Tibial nerve (tissue), 4 donors: ENCODE data around the gene ECEL1. TPM values are rescaled to one million over a fixed set of nuclear protein-coding genes. Genes with fewer than 3 reads are reported as not detected.

Source experiments
- DNase-seq, 2 donors: peaks; one replicate each; pipeline ENCODE4 v3.0.0-alpha.2; 2019; ENCODE audit warnings: low spot score in 2 of 2
- H3K27ac ChIP-seq, 4 donors: fragments of 200-600 bp; sonication (generic) in 3 of 4; one replicate each; pipeline ENCODE4 v1.5.1; 2017 to 2019; ENCODE audit warnings: mild to moderate bottlenecking in 1 of 4
- H3K27me3 ChIP-seq, 2 donors: fragments of 200-600 bp; sonication (generic) in 1 of 2; one replicate each; pipeline versions ENCODE4 v1.5.1 to v1.6.0; 2017 to 2019
- H3K36me3 ChIP-seq, 3 donors: fragments of 200-600 bp; sonication (generic); one replicate each; pipeline ENCODE4 v1.5.1; 2018 to 2019
- H3K4me1 ChIP-seq, 4 donors: fragments of 200-600 bp; sonication (generic) in 3 of 4; one replicate each; pipeline ENCODE4 v1.5.1; 2017 to 2019
- H3K4me3 ChIP-seq, 4 donors: fragments of 200-600 bp; sonication (generic) in 3 of 4; one replicate each; pipeline ENCODE4 v1.5.1; 2017 to 2019; ENCODE audit warnings: mild to moderate bottlenecking in 1 of 4, moderate library complexity in 1 of 4
- H3K9me3 ChIP-seq, 4 donors: fragments of 200-600 bp; sonication (generic) in 3 of 4; one replicate each; pipeline ENCODE4 v1.5.1; 2017 to 2019
- CTCF ChIP-seq, 5 experiments: fragments of 200-600 bp in 3 of 5; fragments of 450-650 bp in 2 of 5; sonication (generic) in 3 of 5; IDR thresholded peaks; one replicate each; pipeline ENCODE4 v1.5.1; 2016 to 2019; ENCODE audit warnings: antibody characterized with exemption in 5 of 5, mild to moderate bottlenecking in 3 of 5, moderate library complexity in 2 of 5
- EP300 ChIP-seq, 2 donors: sonication (generic); formaldehyde crosslinking; IDR thresholded peaks; one replicate each; pipeline ENCODE4 v1.6.1; 2017; ENCODE audit warnings: antibody characterized with exemption in 2 of 2, mild to moderate bottlenecking in 1 of 2
- POLR2A ChIP-seq, 2 donors: fragments of 450-650 bp; IDR thresholded peaks; one replicate each; pipeline ENCODE4 v1.6.1; 2017; ENCODE audit warnings: antibody characterized with exemption in 2 of 2, mild to moderate bottlenecking in 2 of 2, moderate library complexity in 2 of 2
- WGBS, 2 donors: methylation state at CpG; one replicate each; pipeline ENCODE4 v1.1.5; 2018; 5-methylcytosine and 5-hydroxymethylcytosine counted together
- total RNA-seq, 4 donors: library from RNA; depleted of rRNA; stranded (reverse); fragments of >200 nt; gene quantifications; one replicate each; pipeline ENCODE4 v1.1.0, GENCODE V29; 2016

ECEL1 gene
- total RNA-seq, 4 donors from 2014 or later: 1.0 to 7.3 (median 1.8) TPM; not detected in 1

DNA sequence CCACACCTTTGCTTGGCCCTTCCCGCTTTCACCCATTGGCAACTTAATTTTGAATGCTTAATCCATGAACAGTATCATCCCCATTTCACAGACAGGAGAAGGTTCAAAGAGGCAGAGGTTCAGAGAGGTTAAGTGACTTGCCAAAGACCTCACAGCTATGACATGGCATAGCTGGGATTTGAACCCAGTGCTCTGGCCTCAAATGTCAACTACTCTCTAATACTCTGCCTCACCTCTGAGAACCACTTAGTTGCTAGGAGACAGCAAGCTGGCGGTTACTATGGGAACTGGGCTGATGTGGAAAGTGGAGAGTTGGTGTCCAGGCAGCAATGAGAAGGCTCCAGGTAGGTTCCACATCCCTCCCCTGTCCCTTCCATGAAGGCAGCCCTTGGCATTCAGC, 16.8 kb upstream of the ECEL1 start:
- Histone ChIP-seq H3K4me1 (peaks cover 0 to 17% (median 3%) of the 10 kb centered on the region in 4 donors), H3K9me3 (no peaks in the 10 kb centered on the region), H3K27me3 (peaks cover 0 to 53% of the 10 kb centered on the region in 2 donors), H3K27ac (no peak overlapping the region), H3K4me3 (no peak overlapping the region), H3K36me3 (no peaks in the 10 kb centered on the region)
- DNase-seq: no peak
- WGBS, 2 donors: 72 to 94% methylated on average over 2 of the region's 2 CpGs
- TF ChIP-seq CTCF (IDR thresholded peaks at IDR 0.05) (no peak), POLR2A (IDR thresholded peaks at IDR 0.05) (no peak), EP300 (IDR thresholded peaks at IDR 0.05) (no peak)

DNA sequence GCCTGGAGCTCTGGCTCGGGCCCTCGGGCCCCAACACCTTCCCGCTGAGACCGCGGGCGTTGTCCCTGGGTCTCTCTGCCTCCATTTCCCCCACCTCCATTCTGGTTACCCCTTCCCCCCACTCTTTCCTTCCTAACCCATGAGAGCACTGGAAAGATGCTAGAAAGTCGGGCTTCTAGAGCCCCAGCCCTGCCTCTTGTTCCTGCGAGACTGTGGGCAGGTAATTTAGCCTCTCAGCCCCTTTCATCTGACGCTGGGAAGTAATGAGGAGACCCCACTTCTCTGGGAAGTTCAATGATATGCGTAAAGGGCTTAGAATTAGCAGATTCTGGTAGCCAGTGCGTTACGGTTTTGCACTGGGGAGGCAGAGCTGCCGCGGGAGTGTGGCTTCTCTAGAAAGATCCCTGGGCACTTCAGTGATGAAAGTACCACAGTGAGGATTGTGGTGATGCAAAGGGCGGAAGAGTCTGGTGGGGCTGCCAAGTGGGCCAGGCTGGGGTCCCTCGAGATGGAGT, 16.2 kb upstream of the ECEL1 start:
- Histone ChIP-seq H3K27me3 (peaks cover 0 to 53% of the 10 kb centered on the region in 2 donors), H3K4me3 (peak overlapping the region in 1 of 4 donors; percentile 47)
- WGBS, 2 donors: 32 to 34% methylated on average over 16 of the region's 16 CpGs

DNA sequence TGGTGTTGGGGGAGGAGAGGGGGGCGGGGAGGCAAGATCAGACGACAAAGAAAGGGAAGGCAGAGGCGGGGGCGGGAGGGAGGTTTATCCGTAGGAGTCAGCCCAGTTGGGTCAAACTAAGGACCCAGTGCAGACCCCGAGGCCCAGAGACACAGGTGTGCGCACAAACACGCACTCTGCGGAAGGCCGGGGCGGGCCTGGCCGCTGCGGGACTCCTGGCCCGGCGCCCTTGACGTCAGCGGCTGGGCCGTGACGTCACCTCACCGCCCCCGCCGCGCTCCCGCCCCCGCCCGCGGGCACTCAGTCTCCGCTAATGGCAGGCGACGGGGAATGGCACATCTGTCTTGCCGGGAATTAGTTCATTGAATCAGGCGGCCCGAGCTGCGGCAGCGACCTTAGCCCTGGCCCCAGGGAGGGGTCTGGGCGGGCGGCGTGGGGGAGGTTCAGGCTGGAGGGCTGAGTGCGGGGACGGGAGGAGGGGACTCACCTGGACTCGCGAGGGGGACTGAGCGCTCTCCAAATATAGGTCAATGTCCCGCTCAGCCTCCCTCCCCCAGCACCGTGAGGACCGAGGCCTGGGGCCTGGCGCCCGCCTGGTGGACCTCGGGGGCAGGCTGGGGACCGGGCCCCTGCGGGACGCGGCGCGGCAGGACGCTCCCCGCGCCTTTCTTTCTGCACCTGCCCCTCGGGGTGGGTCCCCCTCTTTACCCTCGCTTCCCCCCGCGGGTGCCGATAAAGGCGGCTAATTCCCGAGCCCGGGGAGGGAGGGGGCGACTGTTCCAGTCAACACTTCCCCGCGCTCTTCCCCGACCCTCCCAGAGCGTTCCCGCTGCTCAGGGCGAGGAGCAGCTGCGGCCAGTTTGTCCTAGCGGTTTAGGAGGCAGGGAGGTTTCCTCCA, 15.5 kb upstream of the ECEL1 start:
- TF ChIP-seq EP300 (IDR thresholded peaks at IDR 0.05): no peak
- no peak for TF ChIP-seq POLR2A (IDR thresholded peaks at IDR 0.05)
- no peak for TF ChIP-seq CTCF (IDR thresholded peaks at IDR 0.05)
- H3K4me1 ChIP-seq: peaks cover 0 to 17% (median 3%) of the 10 kb centered on the region in 4 donors
- H3K4me3 ChIP-seq: peak overlapping the region; percentile 10 to 47 (median 26)
- no peak for DNase-seq
- peaks cover 0 to 53% of the 10 kb centered on the region in 2 donors for H3K27me3 ChIP-seq
- H3K36me3 ChIP-seq: no peaks in the 10 kb centered on the region
- no peaks in the 10 kb centered on the region for H3K9me3 ChIP-seq
- no peak overlapping the region for H3K27ac ChIP-seq
- 0 to 1% methylated on average over 30 to 58 of the region's 75 CpGs for WGBS, 2 donors

More for the DNA sequence above, 16.2 kb upstream of the ECEL1 start:
- H3K27ac ChIP-seq: no peak overlapping the region
- DNase-seq: no peak
- no peak for TF ChIP-seq POLR2A (IDR thresholded peaks at IDR 0.05)
- H3K4me1 ChIP-seq: peaks cover 0 to 17% (median 3%) of the 10 kb centered on the region in 4 donors
- no peaks in the 10 kb centered on the region for H3K9me3 ChIP-seq
- no peaks in the 10 kb centered on the region for H3K36me3 ChIP-seq

DNA sequence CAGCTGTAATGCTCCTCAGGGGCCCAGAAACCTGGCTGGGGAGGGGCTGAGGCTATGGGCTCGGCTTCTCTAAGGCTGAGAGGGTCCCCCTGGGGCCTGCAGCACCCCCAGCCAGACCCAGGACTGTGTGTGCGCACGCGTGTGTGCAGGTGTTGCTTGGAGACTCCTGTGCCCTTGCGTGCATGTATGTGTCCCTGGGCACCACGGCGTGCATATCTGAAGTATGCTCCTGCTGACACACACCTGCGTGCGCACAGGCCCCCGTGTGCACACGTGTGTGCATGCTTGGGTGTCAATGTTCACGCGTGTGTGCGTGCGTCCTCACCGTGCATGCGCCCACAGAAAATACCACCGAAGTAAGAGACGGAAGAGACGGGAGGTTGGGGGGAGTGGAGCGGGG, 14.9 kb upstream of the ECEL1 start:
- H3K4me3 ChIP-seq: peak overlapping the region in 1 of 4 donors; percentile 47
- DNase-seq: no peak

More for the DNA sequence above, 14.9 kb upstream of the ECEL1 start:
- WGBS, 2 donors: 7 to 22% methylated on average over 20 of the region's 21 CpGs
- no peak overlapping the region for H3K27ac ChIP-seq
- no peak for TF ChIP-seq EP300 (IDR thresholded peaks at IDR 0.05)
- TF ChIP-seq POLR2A (IDR thresholded peaks at IDR 0.05): no peak
- TF ChIP-seq CTCF (IDR thresholded peaks at IDR 0.05): no peak
- H3K4me1 ChIP-seq: peaks cover 0 to 17% (median 3%) of the 10 kb centered on the region in 4 donors
- peaks cover 0 to 53% of the 10 kb centered on the region in 2 donors for H3K27me3 ChIP-seq
- H3K9me3 ChIP-seq: no peaks in the 10 kb centered on the region
- no peaks in the 10 kb centered on the region for H3K36me3 ChIP-seq
